A673 (cell line): Measurements from ENCODE around the gene EREG.

Experiments
- EZH2 ChIP-seq: fragments of 200-600 bp; sonication (generic); IDR thresholded peaks from 2 replicates; pipeline ENCODE4 v1.6.1; 2017; ENCODE audit warnings: borderline replicate concordance, low read depth, mild to moderate bottlenecking, mixed read lengths, antibody characterized with exemption, low read length; ENCODE audit not compliant: poor library complexity, severe bottlenecking
- TF ChIP-seq, protein P1 (sequence below): fragments of 300-800, 200-600 bp; sonication (generic); conservative IDR thresholded peaks from 2 replicates; pipeline ENCODE4 v1.5.1; 2017; ENCODE audit warnings: low read depth, mild to moderate bottlenecking, antibody characterized with exemption, low read length, moderate library complexity, mixed read lengths

GRCh38 chr4:74353858-74354257 is 11.1 kb upstream of the EREG start:
- TF ChIP-seq, protein P1, sequence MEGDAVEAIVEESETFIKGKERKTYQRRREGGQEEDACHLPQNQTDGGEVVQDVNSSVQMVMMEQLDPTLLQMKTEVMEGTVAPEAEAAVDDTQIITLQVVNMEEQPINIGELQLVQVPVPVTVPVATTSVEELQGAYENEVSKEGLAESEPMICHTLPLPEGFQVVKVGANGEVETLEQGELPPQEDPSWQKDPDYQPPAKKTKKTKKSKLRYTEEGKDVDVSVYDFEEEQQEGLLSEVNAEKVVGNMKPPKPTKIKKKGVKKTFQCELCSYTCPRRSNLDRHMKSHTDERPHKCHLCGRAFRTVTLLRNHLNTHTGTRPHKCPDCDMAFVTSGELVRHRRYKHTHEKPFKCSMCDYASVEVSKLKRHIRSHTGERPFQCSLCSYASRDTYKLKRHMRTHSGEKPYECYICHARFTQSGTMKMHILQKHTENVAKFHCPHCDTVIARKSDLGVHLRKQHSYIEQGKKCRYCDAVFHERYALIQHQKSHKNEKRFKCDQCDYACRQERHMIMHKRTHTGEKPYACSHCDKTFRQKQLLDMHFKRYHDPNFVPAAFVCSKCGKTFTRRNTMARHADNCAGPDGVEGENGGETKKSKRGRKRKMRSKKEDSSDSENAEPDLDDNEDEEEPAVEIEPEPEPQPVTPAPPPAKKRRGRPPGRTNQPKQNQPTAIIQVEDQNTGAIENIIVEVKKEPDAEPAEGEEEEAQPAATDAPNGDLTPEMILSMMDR: no peak
- no peak for TF ChIP-seq EZH2
